PC-9 (cell line): ENCODE results near the gene DNAH11. TPM values are rescaled to one million over a fixed set of nuclear protein-coding genes. Genes with fewer than 3 reads are reported as not detected.

Experiments used
- BruUV-seq: library from RNA; stranded (reverse); fragments of 400-500 nt; replicated peaks from 2 replicates; lab custom pipeline; 2021; lab: Mats Ljungman, UMichigan
- CTCF ChIA-PET: fragments of 300-600 bp; sonication (Branson Sonifier 250); formaldehyde crosslinking; loops from one replicate; lab custom pipeline; 2022; ENCODE audit warnings: antibody characterized with exemption; lab: Charles Lee
- POLR2A ChIA-PET: fragments of 300-600 bp; sonication (Branson Sonifier 250); formaldehyde crosslinking; loops from one replicate; lab custom pipeline; 2022; ENCODE audit warnings: antibody characterized with exemption; ENCODE audit not compliant: unreplicated experiment; lab: Charles Lee
- DNase-seq, 2 experiments: peaks; one replicate each; pipeline versions ENCODE4 v3.0.0 to v3.0.0-alpha.2; 2015 to 2022; ENCODE audit warnings: mixed read lengths in 1 of 2
- H2AFZ ChIP-seq: fragments of 200-600 bp; sonication (generic); 2 replicates; pipeline ENCODE4 v1.8.1; 2017; ENCODE audit warnings: antibody characterized with exemption
- H3F3A ChIP-seq: fragments of 200-600 bp; sonication (generic); 2 replicates; pipeline ENCODE4 v1.8.1; 2017; ENCODE audit warnings: antibody characterized with exemption, mild to moderate bottlenecking, low read depth; ENCODE audit not compliant: insufficient read depth
- H3K27ac ChIP-seq: fragments of 200-600 bp; sonication (generic); 2 replicates; pipeline ENCODE4 v1.6.1; 2016; ENCODE audit warnings: mixed run types
- H3K27me3 ChIP-seq: fragments of 200-600 bp; sonication (generic); 2 replicates; pipeline ENCODE4 v1.6.1; 2016; ENCODE audit warnings: low read depth, mixed run types; ENCODE audit not compliant: insufficient read depth
- H3K36me3 ChIP-seq: fragments of 200-600 bp; sonication (generic); 2 replicates; pipeline ENCODE4 v1.6.1; 2016; ENCODE audit warnings: low read depth, mixed run types
- H3K4me1 ChIP-seq: fragments of 200-600 bp; sonication (generic); replicated peaks from 2 replicates; pipeline ENCODE4 v1.6.1; 2016; ENCODE audit warnings: mixed run types; ENCODE audit not compliant: insufficient read depth
- H3K4me2 ChIP-seq: fragments of 200-600 bp; sonication (generic); 2 replicates; pipeline ENCODE4 v1.6.1; 2017; ENCODE audit warnings: mixed run types
- H3K4me3 ChIP-seq: fragments of 200-600 bp; sonication (generic); 2 replicates; pipeline ENCODE4 v1.6.1; 2016; ENCODE audit warnings: mixed run types
- H3K79me2 ChIP-seq: fragments of 200-600 bp; sonication (generic); 2 replicates; pipeline ENCODE4 v1.6.1; 2017; ENCODE audit warnings: low read depth, mixed run types
- H3K9me2 ChIP-seq: fragments of 200-600 bp; sonication (generic); 2 replicates; pipeline ENCODE4 v1.8.1; 2017; ENCODE audit warnings: mild to moderate bottlenecking; ENCODE audit not compliant: insufficient read depth
- H3K9me3 ChIP-seq: fragments of 200-600 bp; sonication (generic); 2 replicates; pipeline ENCODE4 v1.8.1; 2016; ENCODE audit warnings: low read depth; ENCODE audit not compliant: insufficient read depth
- H4K20me1 ChIP-seq: fragments of 200-600 bp; sonication (generic); 2 replicates; pipeline ENCODE4 v1.8.1; 2017; ENCODE audit not compliant: insufficient read depth
- CTCF ChIP-seq: fragments of 200-600 bp; sonication (generic); conservative IDR thresholded peaks from 2 replicates; pipeline ENCODE4 v1.6.1; 2017; ENCODE audit warnings: mixed run types, antibody characterized with exemption, mild to moderate bottlenecking, moderate library complexity
- EZH2 ChIP-seq: fragments of 200-600 bp; sonication (generic); IDR thresholded peaks from 2 replicates; pipeline ENCODE4 v1.8.0; 2017; ENCODE audit warnings: antibody characterized with exemption, low read depth
- intact Hi-C: fragments of 100-400 bp; cut with micrococcal nuclease; formaldehyde crosslinking; loops from one replicate; pipeline ENCODE4 v1.10.0; 2022; ENCODE audit not compliant: unreplicated experiment
- total RNA-seq: library from RNA; stranded (reverse); gene quantifications from 2 replicates; pipeline ENCODE4 v1.2.3, GENCODE V29; 2021

DNAH11 gene
- total RNA-seq, 1 experiment from 2014 or later: not detected

- CTCF ChIA-PET: no interaction called here
- intact Hi-C loops: no loop called here
- Histone ChIP-seq H4K20me1 (peaks cover 47% of the 10 kb centered on the region), H3K27ac (no peak overlapping the region), H3K27me3 (no peaks in the 10 kb centered on the region), H3K4me1 (no peaks in the 10 kb centered on the region; the same call in 1 of the 2 replicates), H2AFZ (no peak overlapping the region), H3K36me3 (0 out of 2 replicates have a peak, but pooled peaks cover 8% of the 10 kb centered on the region), H3K4me2 (no peak overlapping the region), H3K9me2 (no peaks in the 10 kb centered on the region), H3K4me3 (no peak overlapping the region), H3K79me2 (peaks cover 88% of the 10 kb centered on the region), H3F3A (no peaks in the 10 kb centered on the region; the same call in 1 of the 2 replicates), H3K9me3 (no peaks in the 10 kb centered on the region)
- no TSS peak for BruUV-seq
- POLR2A ChIA-PET: no interaction called here
- no peak for DNase-seq
- TF ChIP-seq CTCF (no peak), EZH2 (no peak)
Measured at GRCh38 chr7:21922605-21923004, 379.8 kb downstream of the DNAH11 start.

GRCh38 chr7:21923658-21924057, 380.8 kb downstream of the DNAH11 start:
- Histone ChIP-seq H3K27me3 (no peaks in the 10 kb centered on the region), H3K79me2 (peaks cover 91% of the 10 kb centered on the region), H3K27ac (no peak overlapping the region), H3F3A (no peaks in the 10 kb centered on the region; the same call in 1 of the 2 replicates), H3K36me3 (0 out of 2 replicates have a peak, but pooled peaks cover 4% of the 10 kb centered on the region), H2AFZ (no peak overlapping the region), H3K4me3 (no peak overlapping the region), H4K20me1 (peaks cover 43% of the 10 kb centered on the region), H3K9me2 (no peaks in the 10 kb centered on the region), H3K4me1 (no peaks in the 10 kb centered on the region; the same call in 1 of the 2 replicates), H3K4me2 (no peak overlapping the region), H3K9me3 (no peaks in the 10 kb centered on the region)
- no TSS peak for BruUV-seq
- DNase-seq: no peak
- ChIA-PET POLR2A (no interaction called here), CTCF (interaction anchor here (0.6 kb wide), 1 partner anchor 42 kb away, joined by 3 read pairs; no protein-coding TSS in a partner anchor)
- intact Hi-C loops: no loop called here
- TF ChIP-seq CTCF (no peak), EZH2 (no peak)

GRCh38 chr7:21926448-21926847, 383.6 kb downstream of the DNAH11 start:
- ChIA-PET CTCF (no interaction called here), POLR2A (no interaction called here)
- no peak for DNase-seq
- no peaks in the 10 kb centered on the region for H3F3A ChIP-seq
- no peaks in the 10 kb centered on the region for H3K9me2 ChIP-seq
- no peaks in the 10 kb centered on the region; the same call in 1 of the 2 replicates for H3K4me1 ChIP-seq
- H3K4me2 ChIP-seq: no peak overlapping the region
- no peak overlapping the region for H3K4me3 ChIP-seq
- TF ChIP-seq EZH2 (no peak), CTCF (no peak)
- no peak overlapping the region for H2AFZ ChIP-seq
- H3K36me3 ChIP-seq: no peaks in the 10 kb centered on the region
- peaks cover 90% of the 10 kb centered on the region for H3K79me2 ChIP-seq
- no peaks in the 10 kb centered on the region for H3K9me3 ChIP-seq
- BruUV-seq: no TSS peak
- peaks cover 28% of the 10 kb centered on the region for H4K20me1 ChIP-seq
- H3K27ac ChIP-seq: no peak overlapping the region
- no peaks in the 10 kb centered on the region for H3K27me3 ChIP-seq
- intact Hi-C loops: no loop called here
